GM21390 (cell line): ENCODE measurements around the gene TEX22.

Experiments used
- ATAC-seq: cut with Tn5 transposase; IDR thresholded peaks from one replicate; pipeline ENCODE4 v1.9.1; 2021; ENCODE audit not compliant: unreplicated experiment

TEX22 gene

DNA sequence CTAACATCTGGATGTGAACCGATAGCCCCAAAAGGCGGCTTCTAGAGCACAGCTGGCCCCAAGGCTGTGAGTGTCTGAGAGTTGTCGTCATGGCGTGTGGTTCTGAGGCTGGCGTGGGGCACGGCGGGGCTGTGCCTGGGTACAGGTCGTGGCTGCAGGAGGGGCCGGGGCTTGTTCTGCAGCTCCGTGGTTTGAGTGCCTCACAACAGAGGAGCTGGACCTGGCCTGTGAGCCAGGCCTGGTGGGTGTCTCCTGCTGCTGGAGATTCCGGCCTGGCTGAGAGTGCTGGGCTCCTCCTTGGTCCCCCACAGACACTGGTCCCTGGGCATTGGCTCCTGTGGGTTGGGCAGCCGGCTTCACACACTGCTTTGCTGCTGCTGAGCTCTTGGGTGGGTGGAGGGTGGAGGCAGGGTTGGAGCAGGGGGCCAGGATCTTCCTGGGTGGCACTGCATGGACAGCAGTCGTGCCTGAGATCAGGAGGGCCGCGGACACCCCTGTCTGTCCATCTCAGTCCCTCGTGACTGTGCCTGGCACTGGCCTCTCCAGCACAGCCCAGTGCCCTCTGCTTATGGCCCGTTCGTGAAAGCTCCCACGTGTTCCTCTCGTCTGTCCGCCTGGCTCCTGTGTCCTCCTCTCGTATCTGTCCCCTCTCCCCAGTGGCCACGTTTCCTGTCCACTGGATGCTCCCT lies 31.8 kb upstream of the TEX22 start:
- ATAC-seq = no peak

DNA sequence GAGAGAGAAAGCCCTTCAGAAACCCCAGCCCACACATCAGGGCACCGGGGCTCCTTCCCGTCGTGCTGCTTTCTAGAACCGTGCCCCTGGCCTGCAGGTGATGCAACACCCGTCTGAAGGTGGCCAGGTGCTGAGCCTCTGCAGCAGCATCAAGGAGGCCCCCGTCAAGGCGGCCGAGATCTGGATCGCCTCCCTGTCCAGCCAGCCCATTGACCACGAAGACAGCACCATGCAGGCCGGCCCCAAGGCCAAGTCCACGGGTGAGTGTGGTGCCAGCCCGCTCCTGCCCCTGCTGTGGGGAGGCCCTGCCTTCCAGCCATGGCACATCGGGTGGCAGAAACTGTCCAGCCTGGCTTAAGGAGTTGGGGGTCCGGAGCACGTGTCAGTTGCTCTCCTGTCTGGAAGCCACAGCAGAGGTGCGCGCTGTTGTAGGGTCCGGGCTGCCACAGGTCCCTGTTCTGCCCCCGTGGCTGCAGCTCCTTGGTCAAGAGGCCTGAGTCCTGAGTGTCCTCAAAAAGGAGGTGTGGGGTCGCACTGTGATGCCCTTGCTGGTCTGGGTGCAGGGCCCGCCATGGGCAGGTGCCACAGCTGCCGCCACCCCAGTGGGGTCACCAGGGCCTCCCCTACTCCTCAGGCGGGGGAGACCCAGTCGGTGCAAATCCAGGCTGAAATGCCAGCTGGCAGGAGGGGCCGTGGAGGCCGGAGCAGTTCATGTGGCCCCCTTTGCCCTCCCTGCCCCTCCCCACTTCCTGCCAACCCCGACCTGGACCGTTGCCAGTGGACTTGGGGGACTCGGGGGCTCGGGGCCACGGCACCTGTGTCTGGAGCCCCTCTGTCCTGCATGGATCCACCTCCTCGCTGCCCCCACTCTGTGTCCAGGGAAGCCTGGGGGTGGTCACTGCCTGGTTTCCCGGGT lies 31.0 kb upstream of the TEX22 start:
- no peak for ATAC-seq

DNA sequence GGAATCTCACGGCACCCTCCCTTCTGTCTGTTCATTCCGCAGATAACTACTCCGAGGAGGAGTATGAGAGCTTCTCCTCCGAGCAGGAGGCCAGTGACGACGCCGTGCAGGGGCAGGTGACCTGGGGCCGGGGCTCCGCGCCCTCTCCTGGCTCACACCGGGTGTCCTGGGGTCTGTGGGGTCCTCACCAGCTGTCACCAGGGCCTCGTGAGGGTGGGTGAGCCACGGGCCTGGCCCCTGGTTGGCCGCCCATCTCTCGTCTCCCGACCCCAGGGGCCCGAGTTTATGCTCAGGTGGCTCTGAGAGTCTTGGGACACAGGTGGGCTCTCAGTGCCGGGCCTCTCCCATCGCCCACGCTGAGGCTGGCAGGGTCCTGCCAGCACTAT lies 30.3 kb upstream of the TEX22 start:
- ATAC-seq = no peak

GRCh38 chr14:105368426-105368825 lies 29.9 kb upstream of the TEX22 start:
- no peak for ATAC-seq

- ATAC-seq = no peak
Observed at GRCh38 chr14:105368910-105369652, 29.3 kb upstream of the TEX22 start.

GRCh38 chr14:105369653-105370040 lies 28.7 kb upstream of the TEX22 start:
- no peak for ATAC-seq

- ATAC-seq = no peak
Observed at GRCh38 chr14:105374389-105374788, 23.9 kb upstream of the TEX22 start.

- no peak for ATAC-seq
Observed at GRCh38 chr14:105375635-105376057, 22.7 kb upstream of the TEX22 start.

- no peak for ATAC-seq
Observed at GRCh38 chr14:105376521-105377440, 21.6 kb upstream of the TEX22 start.

- ATAC-seq = no peak
Observed at GRCh38 chr14:105377555-105378182, 20.7 kb upstream of the TEX22 start.

DNA sequence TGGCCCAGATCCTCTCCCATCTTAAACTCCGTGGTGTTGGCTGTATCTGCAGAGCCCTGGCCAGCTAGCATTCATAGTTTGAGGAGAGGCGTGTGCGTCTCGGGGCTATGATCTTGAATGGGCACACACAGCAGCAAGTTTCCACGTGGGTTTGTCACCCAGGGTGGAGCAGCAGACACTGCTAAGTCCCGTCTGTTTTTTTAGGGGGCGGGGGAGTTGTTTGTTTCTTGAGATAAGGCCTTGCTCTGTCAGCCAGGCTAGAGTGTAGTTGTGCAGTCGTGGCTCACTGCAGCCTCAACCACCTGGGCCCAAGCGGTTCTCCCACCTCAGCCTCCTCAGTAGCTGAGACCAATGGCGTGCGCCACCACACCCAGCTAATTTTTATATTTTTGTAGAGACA lies 20.1 kb upstream of the TEX22 start:
- ATAC-seq = no peak

DNA sequence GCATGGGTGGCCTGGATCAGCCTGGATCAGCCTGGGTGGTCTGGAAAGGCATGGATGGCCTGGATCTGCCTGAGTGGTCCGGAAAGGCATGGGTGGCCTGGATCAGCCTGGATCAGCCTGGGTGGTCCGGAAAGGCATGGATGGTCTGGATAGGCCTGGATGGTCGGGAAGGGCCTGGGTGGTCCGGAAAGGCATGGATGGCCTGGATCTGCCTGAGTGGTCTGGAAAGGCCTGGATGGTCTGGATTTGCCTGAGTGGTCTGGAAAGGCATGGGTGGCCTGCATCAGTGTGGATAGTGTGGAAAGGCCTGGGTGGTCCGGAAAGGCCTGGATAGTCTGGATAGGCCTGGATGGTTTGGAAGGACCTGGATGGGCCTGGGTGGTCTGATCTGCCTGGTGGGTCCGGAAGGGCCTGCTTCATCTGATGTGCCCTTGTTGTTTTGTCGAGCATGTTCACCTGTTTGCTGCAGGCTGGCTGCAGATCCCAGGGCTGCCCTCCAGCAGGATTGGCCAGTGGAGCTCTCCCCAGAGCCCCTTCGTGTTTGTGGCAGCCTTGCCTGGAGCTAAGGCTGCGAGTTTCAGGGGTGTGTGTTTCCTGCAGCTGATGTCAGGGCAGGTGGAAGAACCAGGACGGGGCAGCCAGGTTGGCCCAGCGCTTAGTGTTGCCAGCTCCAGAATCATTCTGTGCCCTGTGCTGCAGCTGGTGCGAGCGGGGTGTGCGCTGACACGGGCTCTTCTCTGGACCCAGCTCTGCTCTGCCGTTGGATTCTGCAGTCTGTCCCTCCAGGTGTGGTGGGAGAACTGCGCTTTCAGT lies 19.3 kb upstream of the TEX22 start:
- ATAC-seq = no peak

GRCh38 chr14:105379946-105380345 lies 18.4 kb upstream of the TEX22 start:
- ATAC-seq = no peak

DNA sequence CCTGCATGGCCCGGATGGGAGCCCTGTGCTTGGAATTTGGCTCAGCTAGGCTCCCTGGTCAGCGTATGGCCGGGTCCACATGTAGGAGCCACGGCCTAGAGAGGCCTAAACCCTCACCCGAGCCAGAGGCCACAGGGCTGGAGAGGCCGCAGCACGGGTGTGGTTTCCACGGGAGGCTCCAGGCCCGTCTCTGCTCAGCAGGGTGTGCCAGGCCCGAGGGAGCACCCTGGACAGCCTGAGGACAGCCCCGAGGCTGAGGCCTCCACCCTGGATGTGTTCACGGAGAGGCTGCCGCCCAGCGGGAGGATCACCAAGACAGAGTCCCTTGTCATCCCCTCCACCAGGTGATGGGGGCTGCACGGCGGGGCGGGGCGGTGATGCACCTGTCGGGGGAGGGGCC lies 17.6 kb upstream of the TEX22 start:
- ATAC-seq = no peak

DNA sequence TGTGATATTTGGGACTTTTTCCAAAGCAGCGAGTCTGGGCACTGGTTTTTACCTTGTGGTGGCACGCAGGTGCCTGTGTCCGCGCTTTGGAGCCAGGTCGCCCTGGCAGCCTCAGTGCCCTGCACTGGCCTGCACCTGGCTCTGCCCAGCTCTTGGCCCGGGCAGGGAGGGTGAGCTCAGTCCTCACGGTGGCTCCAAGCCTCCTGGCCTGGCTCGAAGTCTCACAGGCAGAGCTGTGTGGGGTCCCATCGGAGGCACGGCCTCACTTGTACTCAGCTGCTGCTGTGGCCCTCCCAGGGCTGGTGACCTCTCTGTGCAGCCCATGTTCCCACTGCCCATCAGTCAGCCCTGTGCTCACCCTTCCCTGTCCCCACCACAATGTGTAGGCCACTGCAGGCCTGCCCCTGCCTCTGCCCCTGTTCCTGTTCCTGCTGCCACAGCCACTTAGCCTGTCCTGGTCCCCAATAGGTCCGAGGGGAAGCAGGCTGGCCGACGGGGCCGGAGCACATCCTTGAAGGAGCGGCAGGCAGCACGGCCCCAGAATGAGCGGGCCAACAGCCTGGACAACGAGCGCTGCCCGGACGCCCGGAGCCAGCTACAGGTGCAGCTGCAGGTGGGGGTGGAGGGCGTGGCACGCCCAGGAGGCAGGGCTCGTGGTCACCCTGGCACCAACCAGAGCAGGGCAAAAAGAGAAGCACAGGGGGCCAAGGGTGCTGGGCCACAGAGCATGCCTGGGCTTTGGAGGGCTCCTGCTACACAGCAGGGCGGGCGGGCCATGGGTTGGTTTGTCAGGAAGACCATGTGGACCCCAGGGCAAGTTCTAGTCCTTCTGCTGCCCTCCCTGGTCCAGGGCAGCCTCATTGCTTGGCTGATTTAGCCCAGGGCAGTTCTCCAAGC lies 16.6 kb upstream of the TEX22 start:
- no peak for ATAC-seq

DNA sequence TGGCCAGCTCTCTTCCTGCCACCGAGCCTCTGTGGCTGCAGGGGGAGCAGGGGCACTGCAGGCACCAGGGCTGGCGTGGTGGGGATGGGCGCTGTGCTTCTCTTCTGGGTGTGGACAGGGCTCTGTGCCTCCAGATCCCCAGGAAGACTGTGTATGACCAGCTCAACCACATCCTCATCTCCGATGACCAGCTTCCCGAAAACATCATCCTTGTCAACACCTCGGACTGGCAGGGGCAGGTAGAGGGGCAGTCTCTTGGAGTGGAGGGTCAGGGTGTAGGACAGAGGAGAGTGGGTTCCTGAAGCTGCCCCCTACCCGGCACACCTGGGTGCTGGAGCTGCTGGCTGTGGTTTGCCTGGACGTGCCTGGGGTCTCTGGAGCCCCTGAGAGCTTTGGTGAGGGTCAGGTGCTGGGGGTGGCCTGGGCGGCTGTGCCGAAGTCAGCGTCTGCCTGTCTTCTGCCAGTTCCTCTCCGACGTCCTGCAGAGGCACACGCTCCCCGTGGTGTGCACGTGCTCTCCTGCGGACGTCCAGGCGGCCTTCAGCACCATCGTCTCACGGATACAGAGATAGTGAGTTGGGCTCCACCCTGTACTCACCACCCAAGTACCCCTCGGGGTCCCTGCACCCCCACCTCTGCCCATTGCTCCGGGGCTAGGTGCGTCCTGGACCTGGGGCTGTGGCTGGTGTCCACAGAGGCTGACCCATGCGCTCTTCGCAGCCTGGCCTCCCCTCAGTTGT lies 15.8 kb upstream of the TEX22 start:
- ATAC-seq = no peak

DNA sequence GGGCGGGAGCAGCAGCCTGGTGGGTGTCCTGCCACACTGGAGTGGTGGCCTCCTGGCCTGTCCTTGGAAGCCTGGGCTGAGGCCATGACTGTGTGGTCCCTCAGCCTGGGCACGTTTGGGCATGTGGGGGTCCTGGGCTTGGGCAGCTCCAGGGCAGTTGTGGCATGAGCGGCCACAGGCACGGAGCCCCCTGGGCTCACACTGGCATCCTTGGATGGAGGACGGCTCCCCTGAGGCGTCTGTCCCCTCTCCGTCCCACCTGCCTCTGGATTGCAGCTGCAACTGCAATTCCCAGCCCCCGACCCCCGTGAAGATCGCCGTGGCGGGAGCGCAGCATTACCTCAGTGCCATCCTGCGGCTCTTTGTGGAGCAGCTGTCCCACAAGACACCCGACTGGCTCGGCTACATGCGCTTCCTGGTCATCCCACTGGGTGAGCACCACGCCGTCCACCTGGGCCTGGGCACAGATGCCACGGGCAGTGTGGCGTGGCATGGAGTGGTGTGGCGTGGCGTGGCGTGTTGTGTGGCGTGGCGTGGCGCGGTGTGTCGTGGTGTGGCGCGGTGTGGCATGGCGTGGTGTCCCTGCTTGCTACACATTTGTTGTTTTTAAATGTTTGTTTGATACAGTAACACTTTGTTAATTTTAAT lies 15.1 kb upstream of the TEX22 start:
- no peak for ATAC-seq
